CD4-positive, alpha-beta T cell treated with Interleukin-6 for 4 hours (primary cell): Measurements from ENCODE around the gene QRFP.
"Not testable (repeated sequence)": the region's sequence is repeated elsewhere in the genome, so short reads cannot be mapped to it uniquely, and the experiment has no call there.

Experiments used
- DNase-seq: peaks from one replicate; pipeline ENCODE4 v3.0.0-alpha.2; 2020; ENCODE audit warnings: mixed read lengths

QRFP gene

GRCh38 chr9:130918826-130919558 is 22.4 kb upstream of the QRFP start:
- DNase-seq = no peak

GRCh38 chr9:130918101-130918825 is 21.7 kb upstream of the QRFP start:
- DNase-seq = no peak

- DNase-seq = no peak
Observed at GRCh38 chr9:130917168-130917960, 20.8 kb upstream of the QRFP start.

- DNase-seq = no peak
Observed at GRCh38 chr9:130915096-130915447, 18.5 kb upstream of the QRFP start.

GRCh38 chr9:130914417-130915095 is 17.9 kb upstream of the QRFP start:
- no peak for DNase-seq

- no peak for DNase-seq
Observed at GRCh38 chr9:130913599-130914416, 17.2 kb upstream of the QRFP start.

- DNase-seq = no peak
Observed at GRCh38 chr9:130912932-130913598, 16.5 kb upstream of the QRFP start.

- DNase-seq = no peak
Observed at GRCh38 chr9:130911254-130912049, 14.8 kb upstream of the QRFP start.

- DNase-seq = not testable (repeated sequence)
Observed at GRCh38 chr9:130910670-130911069, 14.1 kb upstream of the QRFP start.

GRCh38 chr9:130910041-130910440 is 13.4 kb upstream of the QRFP start:
- not testable (repeated sequence) for DNase-seq

- DNase-seq = no peak
Observed at GRCh38 chr9:130908878-130909355, 12.3 kb upstream of the QRFP start.

GRCh38 chr9:130908146-130908877 is 11.7 kb upstream of the QRFP start:
- DNase-seq = no peak

- DNase-seq = no peak
Observed at GRCh38 chr9:130906735-130907416, 10.3 kb upstream of the QRFP start.

- no peak for DNase-seq
Observed at GRCh38 chr9:130905902-130906734, 9.5 kb upstream of the QRFP start.

- no peak for DNase-seq
Observed at GRCh38 chr9:130905125-130905901, 8.7 kb upstream of the QRFP start.

- no peak for DNase-seq
Observed at GRCh38 chr9:130904070-130905044, 7.7 kb upstream of the QRFP start.
